Astrocyte (in vitro differentiated cells and primary cell): ENCODE measurements around the gene TPM3. TPM values are rescaled to one million over a fixed set of nuclear protein-coding genes. Genes with fewer than 3 reads are reported as not detected.

ENCODE experiments used
- DNase-seq: peaks from one replicate; pipeline ENCODE4 v3.0.0-alpha.2; 2010; ENCODE audit warnings: low read depth
- FAIRE-seq: peaks from 2 replicates; lab custom pipeline; 2011; peaks lifted over from hg19 to GRCh38; lab: Jason Lieb, UNC
- H2AFZ ChIP-seq: 2 replicates; pipeline ENCODE4 v1.6.0; 2012; ENCODE audit warnings: low read depth, low read length, inconsistent platforms
- H3K27ac ChIP-seq: 2 replicates; pipeline ENCODE4 v1.5.1; 2011; ENCODE audit warnings: low read depth, low read length, inconsistent platforms
- H3K27me3 ChIP-seq: 2 replicates; pipeline ENCODE4 v1.6.0; 2011; ENCODE audit warnings: low read length, inconsistent platforms; ENCODE audit not compliant: insufficient read depth
- H3K36me3 ChIP-seq: 2 replicates; pipeline ENCODE4 v1.5.1; 2011; ENCODE audit warnings: low read length, inconsistent platforms; ENCODE audit not compliant: insufficient read depth
- H3K4me1 ChIP-seq: 2 replicates; pipeline ENCODE4 v1.5.1; 2011; ENCODE audit warnings: low read length, inconsistent platforms; ENCODE audit not compliant: insufficient read depth
- H3K4me2 ChIP-seq: 2 replicates; pipeline ENCODE4 v1.6.0; 2012; ENCODE audit warnings: low read length, inconsistent platforms
- H3K4me3 ChIP-seq: 2 replicates; pipeline ENCODE4 v1.5.1; 2011; ENCODE audit warnings: low read depth, mild to moderate bottlenecking, low read length, inconsistent platforms; ENCODE audit not compliant: insufficient read depth
- H3K79me2 ChIP-seq: 2 replicates; pipeline ENCODE4 v1.6.0; 2012; ENCODE audit warnings: mild to moderate bottlenecking, low read length, inconsistent platforms; ENCODE audit not compliant: insufficient read depth
- H3K9ac ChIP-seq: 2 replicates; pipeline ENCODE4 v1.6.0; 2012; ENCODE audit warnings: mild to moderate bottlenecking, low read length, inconsistent platforms
- H3K9me3 ChIP-seq: 2 replicates; pipeline ENCODE4 v1.5.1; 2012; ENCODE audit warnings: low read depth, mild to moderate bottlenecking, low read length, inconsistent platforms; ENCODE audit not compliant: insufficient read depth
- H4K20me1 ChIP-seq: 2 replicates; pipeline ENCODE4 v1.6.0; 2012; ENCODE audit warnings: low read length, inconsistent platforms; ENCODE audit not compliant: insufficient read depth
- H3K27ac Mint-ChIP-seq: one replicate; pipeline ENCODE4 v1.8.0; 2021; ENCODE audit warnings: mild to moderate bottlenecking, mixed read lengths; ENCODE audit not compliant: unreplicated experiment
- H3K27me3 Mint-ChIP-seq: one replicate; pipeline ENCODE4 v1.8.0; 2021; ENCODE audit warnings: low read depth, mixed read lengths; ENCODE audit not compliant: unreplicated experiment
- H3K36me3 Mint-ChIP-seq: one replicate; pipeline ENCODE4 v1.8.0; 2021; ENCODE audit warnings: low read depth, mixed read lengths; ENCODE audit not compliant: unreplicated experiment
- H3K4me1 Mint-ChIP-seq: one replicate; pipeline ENCODE4 v1.8.0; 2021; ENCODE audit warnings: low read depth, mixed read lengths; ENCODE audit not compliant: unreplicated experiment
- H3K4me3 Mint-ChIP-seq: one replicate; pipeline ENCODE4 v1.8.0; 2021; ENCODE audit warnings: mild to moderate bottlenecking, moderate library complexity, mixed read lengths; ENCODE audit not compliant: unreplicated experiment
- H3K9me3 Mint-ChIP-seq: one replicate; pipeline ENCODE4 v1.8.0; 2021; ENCODE audit warnings: mild to moderate bottlenecking, mixed read lengths; ENCODE audit not compliant: unreplicated experiment
- CTCF ChIP-seq: IDR thresholded peaks from 2 replicates; pipeline ENCODE4 v1.5.1; 2011; ENCODE audit warnings: low read depth, mild to moderate bottlenecking, inconsistent platforms, low read length, moderate library complexity; ENCODE audit not compliant: insufficient read depth
- EZH2 ChIP-seq: IDR thresholded peaks from 2 replicates; pipeline ENCODE4 v1.6.1; 2012; ENCODE audit warnings: mild to moderate bottlenecking, low read length, inconsistent platforms; ENCODE audit not compliant: insufficient read depth
- total RNA-seq: library from RNA; stranded (reverse); gene quantifications from 2 replicates; pipeline ENCODE4 v1.2.1, GENCODE V29; 2021

Gene TPM3
- total RNA-seq, 1 donor from 2014 or later, result 687 TPM

- Histone ChIP-seq H4K20me1 (peaks cover 78% of the 10 kb centered on the region), H3K4me3 (peak overlapping the region; percentile 82), H3K79me2 (peaks cover 94% of the 10 kb centered on the region), H3K27me3 (no peaks in the 10 kb centered on the region), H3K9ac (no peak overlapping the region), H3K4me1 (peaks cover 23% of the 10 kb centered on the region), H3K4me2 (peak overlapping the region; percentile 87), H3K36me3 (peaks cover 31% of the 10 kb centered on the region), H3K27ac (no peak overlapping the region), H2AFZ (no peak overlapping the region), H3K9me3 (no peaks in the 10 kb centered on the region)
- Mint-ChIP-seq H3K27ac (peak overlapping the region; percentile 43), H3K4me3 (peak overlapping the region; percentile 99), H3K27me3 (no peaks in the 10 kb centered on the region), H3K4me1 (peaks cover 23% of the 10 kb centered on the region), H3K36me3 (peaks cover 10% of the 10 kb centered on the region), H3K9me3 (no peaks in the 10 kb centered on the region)
- DNase-seq (no peak), FAIRE-seq (no peak)
- TF ChIP-seq CTCF, result no peak
- TF ChIP-seq EZH2, result no peak
Observed at GRCh38 chr1:154222918-154223317, 31.0 kb upstream of the TPM3 start.

GRCh38 chr1:154222518-154222917, 30.6 kb upstream of the TPM3 start:
- H3K4me1 Mint-ChIP-seq, result peaks cover 23% of the 10 kb centered on the region
- Histone ChIP-seq H3K27ac (peak overlapping the region; percentile 94), H3K79me2 (peaks cover 94% of the 10 kb centered on the region), H3K9ac (peak overlapping the region; percentile 97), H2AFZ (no peak overlapping the region), H3K9me3 (no peaks in the 10 kb centered on the region), H4K20me1 (peaks cover 78% of the 10 kb centered on the region), H3K4me2 (peak overlapping the region; percentile 87), H3K4me1 (peaks cover 23% of the 10 kb centered on the region), H3K4me3 (peak overlapping the region; percentile 82), H3K27me3 (no peaks in the 10 kb centered on the region), H3K36me3 (peaks cover 31% of the 10 kb centered on the region)
- TF ChIP-seq CTCF (no peak), EZH2 (no peak)
- FAIRE-seq (no peak), DNase-seq (no peak)
- H3K36me3 Mint-ChIP-seq, result peaks cover 13% of the 10 kb centered on the region
- H3K9me3 Mint-ChIP-seq, result no peaks in the 10 kb centered on the region
- H3K4me3 Mint-ChIP-seq, result peak overlapping the region; percentile 99
- no peaks in the 10 kb centered on the region for H3K27me3 Mint-ChIP-seq
- peak overlapping the region; percentile 43 for H3K27ac Mint-ChIP-seq

GRCh38 chr1:154221278-154222001, 29.5 kb upstream of the TPM3 start:
- Histone ChIP-seq H4K20me1 (peaks cover 72% of the 10 kb centered on the region), H3K4me2 (peak overlapping the region; percentile 87), H3K4me3 (peak overlapping the region; percentile 82), H3K27me3 (no peaks in the 10 kb centered on the region), H3K9me3 (no peaks in the 10 kb centered on the region), H3K36me3 (peaks cover 27% of the 10 kb centered on the region), H2AFZ (peak overlapping the region; percentile 26), H3K79me2 (peaks cover 94% of the 10 kb centered on the region), H3K4me1 (peaks cover 23% of the 10 kb centered on the region), H3K9ac (peak overlapping the region; percentile 97), H3K27ac (peak overlapping the region; percentile 94)
- Mint-ChIP-seq H3K4me3 (peak overlapping the region; percentile 99), H3K9me3 (no peaks in the 10 kb centered on the region), H3K27me3 (no peaks in the 10 kb centered on the region), H3K36me3 (peaks cover 13% of the 10 kb centered on the region), H3K27ac (peak overlapping the region; percentile 99), H3K4me1 (peaks cover 24% of the 10 kb centered on the region)
- DNase-seq (peak; percentile 78), FAIRE-seq (no peak)
- TF ChIP-seq EZH2 (no peak), CTCF (no peak)
